Measurements from ENCODE around the gene ATRAID.
A peak's percentile ranks its signal among the peaks of the same experiment; 100 is the strongest.

The ATRAID gene

DNA sequence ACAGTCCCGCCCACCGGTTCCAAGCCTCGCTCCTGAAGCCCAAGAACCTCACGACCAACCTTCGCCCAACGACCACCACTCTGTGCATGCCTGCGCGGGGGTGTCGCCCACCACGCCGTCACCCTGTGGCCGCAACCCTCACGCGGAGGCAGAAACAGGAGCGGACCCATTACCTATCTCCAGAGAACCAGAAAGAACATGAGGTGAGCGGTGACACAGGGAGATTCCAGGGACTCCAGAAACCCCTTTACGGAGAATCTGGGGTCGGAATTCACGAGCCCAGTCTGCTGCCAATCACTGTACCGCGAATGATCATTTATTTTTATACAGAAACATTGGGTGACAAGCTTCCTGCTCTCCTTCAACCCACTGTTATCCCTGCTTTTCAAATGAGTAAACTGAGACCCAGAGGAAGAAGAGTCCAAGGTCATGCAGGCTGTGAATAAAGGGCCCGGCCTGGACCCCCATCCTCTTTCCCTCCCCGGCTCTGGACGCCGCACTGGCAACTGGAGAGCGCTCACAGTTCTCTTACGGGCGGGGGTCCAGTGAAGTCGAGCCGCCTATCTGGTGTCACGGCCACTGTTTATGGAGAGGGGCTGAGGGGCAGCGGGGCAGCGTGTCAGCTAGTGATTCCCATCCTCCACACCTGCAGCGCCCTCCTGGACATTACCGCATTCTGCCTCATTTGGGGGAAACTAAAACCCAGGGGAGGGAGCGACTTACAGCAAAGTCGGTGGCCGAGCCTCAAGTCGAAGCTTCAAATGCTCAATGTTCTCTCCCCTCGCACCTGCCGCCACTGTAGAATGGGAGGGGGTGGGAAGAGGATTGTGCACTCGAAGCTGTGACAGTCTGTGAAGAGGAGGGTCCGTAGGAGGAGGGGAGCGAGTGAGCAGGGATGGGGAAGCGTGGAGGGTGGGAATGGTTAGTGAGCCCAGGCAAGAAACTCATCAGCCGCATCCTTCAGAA is 51.7 kb downstream of the ATRAID start:
- Mint-ChIP-seq H3K27ac (no peak overlapping the region), H3K27me3 (ENCODE audit: low read depth) (peaks cover 38% of the 10 kb centered on the region), H3K4me1 (ENCODE audit: low read depth) (peaks cover 22% of the 10 kb centered on the region), H3K9me3 (no peaks in the 10 kb centered on the region), H3K4me3 (peak overlapping the region; percentile 79), H3K36me3 (ENCODE audit: low read depth) (no peaks in the 10 kb centered on the region)

DNA sequence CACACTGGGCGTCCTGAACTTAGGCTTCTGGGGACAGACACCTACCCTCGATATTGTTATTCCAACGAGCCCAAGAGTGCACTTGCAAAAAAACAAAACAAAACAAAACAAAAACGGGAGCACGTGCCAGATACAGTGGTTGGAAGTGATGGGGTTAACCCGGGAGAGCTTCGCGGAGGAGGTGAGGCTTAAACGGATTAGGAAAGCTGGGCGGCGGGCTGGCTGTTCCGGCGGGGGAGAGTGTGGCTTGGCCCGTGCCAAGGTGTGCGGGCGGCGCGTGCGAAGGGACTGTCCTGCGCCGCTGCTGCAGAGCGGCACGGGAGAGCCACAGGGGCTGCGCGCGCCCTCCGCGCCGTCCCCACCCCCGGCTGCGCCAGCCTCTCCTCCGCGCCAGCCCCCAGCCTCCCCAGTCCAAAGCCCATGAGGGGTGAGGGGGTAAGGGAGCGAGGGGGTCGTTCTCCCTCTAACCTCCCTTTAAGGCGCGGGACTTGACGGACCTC is 52.5 kb downstream of the ATRAID start:
- Mint-ChIP-seq H3K36me3 (ENCODE audit: low read depth) (no peaks in the 10 kb centered on the region), H3K27ac (no peak overlapping the region), H3K9me3 (no peaks in the 10 kb centered on the region), H3K4me3 (peak overlapping the region; percentile 79), H3K4me1 (ENCODE audit: low read depth) (peaks cover 22% of the 10 kb centered on the region), H3K27me3 (ENCODE audit: low read depth) (peaks cover 39% of the 10 kb centered on the region)

DNA sequence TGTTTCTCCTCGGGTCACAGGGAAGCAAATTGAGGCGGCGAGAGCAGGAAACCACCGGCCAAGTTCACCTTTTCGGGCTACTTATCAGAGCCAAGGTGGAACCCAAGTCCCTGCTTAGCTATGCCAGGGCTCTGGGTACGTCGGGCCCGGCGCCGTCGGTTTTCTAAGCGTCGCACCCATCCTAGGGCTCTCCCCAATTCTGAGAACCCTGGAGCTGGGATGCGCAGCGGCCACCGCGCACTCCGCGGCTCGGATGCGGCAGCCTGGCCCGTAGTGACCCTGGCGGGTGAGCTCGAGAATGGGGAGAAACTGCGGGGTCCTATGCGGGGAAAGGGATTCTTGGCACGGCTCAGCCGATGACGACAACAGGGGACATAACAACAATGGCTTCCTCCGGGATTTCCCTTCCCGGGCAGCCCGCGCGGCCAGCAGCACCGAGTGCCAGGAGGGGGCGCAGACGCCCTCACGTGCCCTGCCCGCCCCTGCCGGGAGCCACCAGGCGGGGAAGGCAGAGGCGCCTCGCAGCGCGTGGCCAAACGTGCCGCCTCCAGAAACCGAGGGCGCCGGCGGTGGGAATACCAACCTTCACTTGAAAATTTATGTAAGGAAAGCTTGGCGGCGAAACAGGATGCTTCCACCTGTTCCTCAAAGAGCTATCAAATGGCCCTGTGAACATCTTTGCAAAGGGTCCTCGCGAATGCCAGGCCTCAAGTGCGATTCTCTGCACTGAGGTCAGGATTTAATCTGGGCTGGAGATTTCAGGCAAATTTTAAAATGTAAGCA is 53.1 kb downstream of the ATRAID start:
- no peaks in the 10 kb centered on the region for H3K36me3 Mint-ChIP-seq (ENCODE audit: low read depth)
- H3K27ac Mint-ChIP-seq = no peak overlapping the region
- H3K9me3 Mint-ChIP-seq = no peaks in the 10 kb centered on the region
- H3K27me3 Mint-ChIP-seq (ENCODE audit: low read depth) = peaks cover 41% of the 10 kb centered on the region
- H3K4me1 Mint-ChIP-seq (ENCODE audit: low read depth) = peaks cover 22% of the 10 kb centered on the region
- H3K4me3 Mint-ChIP-seq = peak overlapping the region; percentile 69

DNA sequence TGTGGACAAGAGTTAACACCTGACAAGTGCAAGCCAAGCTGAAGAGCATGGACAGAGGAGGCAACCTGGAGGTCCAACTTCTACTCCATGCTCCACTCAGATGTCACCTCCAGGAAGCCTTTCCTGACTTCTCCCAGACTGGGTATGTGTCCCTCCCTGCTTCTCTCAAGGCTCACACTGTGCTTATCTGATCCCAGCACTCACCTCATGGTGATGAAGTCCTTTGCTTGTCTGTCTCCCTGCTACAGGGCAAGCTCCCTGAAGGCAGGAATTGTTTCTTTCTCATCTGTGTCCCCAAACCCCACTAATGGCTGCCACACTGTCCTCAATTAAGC is 53.7 kb downstream of the ATRAID start:
- no peaks in the 10 kb centered on the region for H3K36me3 Mint-ChIP-seq (ENCODE audit: low read depth)
- peak overlapping the region; percentile 52 for H3K4me3 Mint-ChIP-seq
- peaks cover 22% of the 10 kb centered on the region for H3K4me1 Mint-ChIP-seq (ENCODE audit: low read depth)
- no peak overlapping the region for H3K27ac Mint-ChIP-seq
- H3K9me3 Mint-ChIP-seq = no peaks in the 10 kb centered on the region
- peaks cover 39% of the 10 kb centered on the region for H3K27me3 Mint-ChIP-seq (ENCODE audit: low read depth)
